H9 (cell line): Measurements from ENCODE around the gene RARB. TPM values are rescaled to one million over a fixed set of nuclear protein-coding genes. Genes with fewer than 3 reads are reported as not detected.

ENCODE experiments used
- DNase-seq: peaks from one replicate; pipeline ENCODE4 v3.0.0-alpha.2; 2017
- H2AFZ ChIP-seq: one replicate; pipeline ENCODE4 v1.6.1; 2013; ENCODE audit warnings: mild to moderate bottlenecking, low read length, control low read depth, moderate library complexity
- H2AK5ac ChIP-seq: 2 replicates; pipeline ENCODE4 v1.6.1; 2013; ENCODE audit warnings: low read length, control low read depth, mixed read lengths; ENCODE audit not compliant: insufficient read length
- H2BK120ac ChIP-seq: one replicate; pipeline ENCODE4 v1.6.1; 2013; ENCODE audit warnings: low read depth, mild to moderate bottlenecking, low read length, control low read depth, inconsistent platforms; ENCODE audit not compliant: poor library complexity, severe bottlenecking
- H2BK12ac ChIP-seq: 2 replicates; pipeline ENCODE4 v1.6.1; 2013; ENCODE audit warnings: low read length, control low read depth, mixed read lengths, low read depth; ENCODE audit not compliant: insufficient read length
- H2BK15ac ChIP-seq: 2 replicates; pipeline ENCODE4 v1.6.1; 2013; ENCODE audit warnings: low read depth, low read length, control low read depth
- H2BK20ac ChIP-seq: one replicate; pipeline ENCODE4 v1.6.1; 2013; ENCODE audit warnings: low read depth, mild to moderate bottlenecking, low read length, control low read depth, inconsistent platforms; ENCODE audit not compliant: poor library complexity, severe bottlenecking
- H2BK5ac ChIP-seq: 2 replicates; pipeline ENCODE4 v1.6.1; 2013; ENCODE audit warnings: low read length, control low read depth, mixed read lengths; ENCODE audit not compliant: insufficient read length
- H3K14ac ChIP-seq: 2 replicates; pipeline ENCODE4 v1.6.1; 2013; ENCODE audit warnings: low read length, control low read depth; ENCODE audit not compliant: insufficient read depth
- H3K18ac ChIP-seq: 2 replicates; pipeline ENCODE4 v1.6.1; 2013; ENCODE audit warnings: low read depth, mild to moderate bottlenecking, mixed read lengths, low read length, control low read depth; ENCODE audit not compliant: insufficient read length
- H3K23ac ChIP-seq: 2 replicates; pipeline ENCODE4 v1.6.1; 2013; ENCODE audit warnings: low read length, control low read depth, mixed read lengths, low read depth; ENCODE audit not compliant: insufficient read length
- H3K23me2 ChIP-seq: 2 replicates; pipeline ENCODE4 v1.6.1; 2013; ENCODE audit warnings: low read depth, mild to moderate bottlenecking, mixed read lengths, low read length, control low read depth; ENCODE audit not compliant: insufficient read length, poor library complexity, severe bottlenecking
- H3K27ac ChIP-seq: 2 replicates; pipeline ENCODE4 v1.5.1; 2013; ENCODE audit warnings: low read length, control low read depth, mixed read lengths, low read depth; ENCODE audit not compliant: insufficient read length
- H3K27me3 ChIP-seq: 2 replicates; pipeline ENCODE4 v1.6.1; 2013; ENCODE audit warnings: low read length, control low read depth, inconsistent platforms; ENCODE audit not compliant: insufficient read depth
- H3K4ac ChIP-seq: 2 replicates; pipeline ENCODE4 v1.6.1; 2013; ENCODE audit warnings: low read depth, mild to moderate bottlenecking, control low read depth, inconsistent platforms, low read length, moderate library complexity
- H3K4me1 ChIP-seq: 2 replicates; pipeline ENCODE4 v1.6.1; 2013; ENCODE audit warnings: low read length, control low read depth, inconsistent platforms; ENCODE audit not compliant: insufficient read depth
- H3K4me2 ChIP-seq: 2 replicates; pipeline ENCODE4 v1.6.1; 2013; ENCODE audit warnings: low read length, control low read depth, mixed read lengths; ENCODE audit not compliant: insufficient read length, insufficient read depth
- H3K56ac ChIP-seq: 2 replicates; pipeline ENCODE4 v1.6.1; 2013; ENCODE audit warnings: low read depth, mild to moderate bottlenecking, mixed read lengths, low read length, control low read depth; ENCODE audit not compliant: insufficient read length
- H3K79me1 ChIP-seq: 2 replicates; pipeline ENCODE4 v1.6.1; 2013; ENCODE audit warnings: low read depth, mild to moderate bottlenecking, moderate library complexity, low read length, control low read depth, inconsistent platforms; ENCODE audit not compliant: insufficient read depth, poor library complexity, severe bottlenecking
- H3K79me2 ChIP-seq: 2 replicates; pipeline ENCODE4 v1.6.1; 2013; ENCODE audit warnings: low read length, control low read depth, inconsistent platforms; ENCODE audit not compliant: insufficient read depth
- H3K9ac ChIP-seq: 2 replicates; pipeline ENCODE4 v1.6.1; 2013; ENCODE audit warnings: low read length, control low read depth, mixed read lengths; ENCODE audit not compliant: insufficient read length; ENCODE audit errors: extremely low read depth
- H3K9me3 ChIP-seq: one replicate; pipeline ENCODE4 v1.6.1; 2013; ENCODE audit warnings: low read depth, low read length, inconsistent platforms; ENCODE audit not compliant: control insufficient read depth
- H3T11ph ChIP-seq: one replicate; pipeline ENCODE4 v1.6.1; 2013; ENCODE audit warnings: mild to moderate bottlenecking, low read length, control low read depth, inconsistent platforms
- H4K20me1 ChIP-seq: one replicate; pipeline ENCODE4 v1.6.1; 2013; ENCODE audit not compliant: control insufficient read depth, insufficient read length, insufficient read depth
- H4K5ac ChIP-seq: 2 replicates; pipeline ENCODE4 v1.6.1; 2013; ENCODE audit warnings: low read depth, mild to moderate bottlenecking, mixed read lengths, low read length, control low read depth; ENCODE audit not compliant: insufficient read length
- H4K8ac ChIP-seq: replicated peaks from 2 replicates; pipeline ENCODE4 v1.6.1; 2013; ENCODE audit warnings: low read length, control low read depth, mixed read lengths, low read depth; ENCODE audit not compliant: insufficient read length
- H4K91ac ChIP-seq: 2 replicates; pipeline ENCODE4 v1.6.1; 2013; ENCODE audit warnings: low read depth, mild to moderate bottlenecking, moderate library complexity, mixed read lengths, low read length, control low read depth; ENCODE audit not compliant: insufficient read length
- H3K27ac Mint-ChIP-seq, 3 experiments: 2 replicates in 2 of 3; 3 replicates in 1 of 3; pipeline ENCODE4 v1.8.0; 2020 to 2021; ENCODE audit warnings: mixed read lengths in 3 of 3, mild to moderate bottlenecking in 1 of 3, moderate library complexity in 1 of 3
- H3K27me3 Mint-ChIP-seq: 2 replicates; pipeline ENCODE4 v1.8.0; 2021; ENCODE audit warnings: low read depth, mild to moderate bottlenecking, moderate library complexity, mixed read lengths
- H3K36me3 Mint-ChIP-seq, 3 experiments: 2 replicates in 2 of 3; 3 replicates in 1 of 3; pipeline ENCODE4 v1.8.0; 2020 to 2021; ENCODE audit warnings: low read depth in 3 of 3, mixed read lengths in 3 of 3; ENCODE audit not compliant: insufficient read depth in 1 of 3
- H3K4me1 Mint-ChIP-seq, 2 experiments: 2 replicates each; pipeline ENCODE4 v1.8.0; 2020; ENCODE audit warnings: mixed read lengths in 2 of 2
- H3K4me3 Mint-ChIP-seq, 2 experiments: 2 replicates in 1 of 2; 3 replicates in 1 of 2; pipeline ENCODE4 v1.8.0; 2020 to 2021; ENCODE audit warnings: mild to moderate bottlenecking in 2 of 2, mixed read lengths in 2 of 2, moderate library complexity in 1 of 2
- H3K9me3 Mint-ChIP-seq, 2 experiments: 2 replicates in 1 of 2; 3 replicates in 1 of 2; pipeline ENCODE4 v1.8.0; 2020; ENCODE audit warnings: mild to moderate bottlenecking in 2 of 2, mixed read lengths in 2 of 2, moderate library complexity in 1 of 2
- WGBS: extraction: QIAGEN DNeasy Blood & Tissue Kit; methylation state at CpG from one replicate; pipeline ENCODE4 v1.1.7; 2013; ENCODE audit warnings: missing lambda C conversion rate, low lambda C conversion rate, mixed read lengths; ENCODE audit not compliant: insufficient read length; ENCODE audit errors: extremely low coverage; 5-methylcytosine and 5-hydroxymethylcytosine counted together
- total RNA-seq: library from RNA; stranded (reverse); gene quantifications from 2 replicates; pipeline ENCODE4 v1.2.1, GENCODE V29; 2021
- TF ChIP-seq, protein P1 (sequence below): fragments of 200-600 bp; sonication (generic); conservative IDR thresholded peaks from 3 replicates; pipeline ENCODE4 v1.8.0; 2021; ENCODE audit warnings: antibody characterized with exemption, mild to moderate bottlenecking

Gene RARB
- total RNA-seq, 1 experiment from 2014 or later = 0.22 TPM

DNA sequence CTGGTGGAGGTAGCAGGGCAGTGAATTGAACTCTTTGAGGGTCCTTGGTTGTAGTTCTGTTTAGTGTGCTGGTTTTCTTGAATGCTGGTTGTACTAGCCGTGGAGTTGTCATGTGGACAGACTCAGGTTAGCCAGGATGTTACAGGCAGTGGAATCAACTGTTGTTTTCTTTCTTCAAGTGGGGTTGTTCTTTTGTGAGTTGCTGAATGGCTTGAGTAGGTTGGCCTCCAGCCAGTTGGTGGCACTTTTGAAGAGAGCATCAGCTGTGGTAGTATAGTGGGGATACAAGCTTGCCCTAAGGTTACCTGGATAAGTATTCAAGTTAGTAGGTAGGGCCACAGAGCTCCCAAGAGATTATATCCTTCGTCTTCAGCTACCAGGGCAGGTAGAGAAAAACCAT, 31.8 kb upstream of the RARB start:
- Histone ChIP-seq H3K79me2 (no peaks in the 10 kb centered on the region), H3K79me1 (no peaks in the 10 kb centered on the region), H2BK120ac (no peak overlapping the region), H2AFZ (no peak overlapping the region), H4K20me1 (no peaks in the 10 kb centered on the region), H3K27me3 (no peaks in the 10 kb centered on the region), H3K56ac (no peak overlapping the region), H2AK5ac (no peak overlapping the region), H3K14ac (no peak overlapping the region), H3K23ac (no peak overlapping the region), H3K4me2 (no peak overlapping the region), H2BK5ac (no peak overlapping the region), H2BK15ac (no peak overlapping the region), H3K18ac (no peak overlapping the region), H3T11ph (no peak overlapping the region), H3K23me2 (no peaks in the 10 kb centered on the region), H4K5ac (no peak overlapping the region), H3K4ac (no peak overlapping the region), H4K91ac (no peak overlapping the region), H4K8ac (no peak overlapping the region), H2BK12ac (no peak overlapping the region), H2BK20ac (no peak overlapping the region), H3K4me1 (no peaks in the 10 kb centered on the region), H3K9me3 (no peaks in the 10 kb centered on the region), H3K9ac (no peak overlapping the region), H3K27ac (no peak overlapping the region)
- peaks cover 3 to 16% of the 10 kb centered on the region in 2 experiments; a peak in 3 of 5 replicates for H3K9me3 Mint-ChIP-seq
- TF ChIP-seq, protein P1, sequence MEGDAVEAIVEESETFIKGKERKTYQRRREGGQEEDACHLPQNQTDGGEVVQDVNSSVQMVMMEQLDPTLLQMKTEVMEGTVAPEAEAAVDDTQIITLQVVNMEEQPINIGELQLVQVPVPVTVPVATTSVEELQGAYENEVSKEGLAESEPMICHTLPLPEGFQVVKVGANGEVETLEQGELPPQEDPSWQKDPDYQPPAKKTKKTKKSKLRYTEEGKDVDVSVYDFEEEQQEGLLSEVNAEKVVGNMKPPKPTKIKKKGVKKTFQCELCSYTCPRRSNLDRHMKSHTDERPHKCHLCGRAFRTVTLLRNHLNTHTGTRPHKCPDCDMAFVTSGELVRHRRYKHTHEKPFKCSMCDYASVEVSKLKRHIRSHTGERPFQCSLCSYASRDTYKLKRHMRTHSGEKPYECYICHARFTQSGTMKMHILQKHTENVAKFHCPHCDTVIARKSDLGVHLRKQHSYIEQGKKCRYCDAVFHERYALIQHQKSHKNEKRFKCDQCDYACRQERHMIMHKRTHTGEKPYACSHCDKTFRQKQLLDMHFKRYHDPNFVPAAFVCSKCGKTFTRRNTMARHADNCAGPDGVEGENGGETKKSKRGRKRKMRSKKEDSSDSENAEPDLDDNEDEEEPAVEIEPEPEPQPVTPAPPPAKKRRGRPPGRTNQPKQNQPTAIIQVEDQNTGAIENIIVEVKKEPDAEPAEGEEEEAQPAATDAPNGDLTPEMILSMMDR = no peak
- H3K27ac Mint-ChIP-seq = no peak overlapping the region
- peaks cover 0 to 18% (median 0%) of the 10 kb centered on the region in 3 experiments; a peak in 2 of 7 replicates for H3K36me3 Mint-ChIP-seq
- no peak for DNase-seq
- H3K4me1 Mint-ChIP-seq = peaks cover 2% of the 10 kb centered on the region in 2 experiments; a peak in 3 of 4 replicates
- no peaks in the 10 kb centered on the region for H3K27me3 Mint-ChIP-seq
- WGBS = no CpG with 5 or more reads among the region's 2 CpGs
- no peak overlapping the region for H3K4me3 Mint-ChIP-seq
